NB4 (cell line): ENCODE results near the gene ISYNA1.

Source experiments
- DNase-seq: peaks from one replicate; pipeline ENCODE4 v3.0.0; 2010; ENCODE audit warnings: low read depth
- H3K4me3 ChIP-seq: one replicate; pipeline ENCODE4 v1.5.1; 2011; ENCODE audit warnings: mild to moderate bottlenecking, low read depth, low read length, moderate library complexity
- MAX ChIP-seq: IDR thresholded peaks from 2 replicates; pipeline ENCODE4 v1.6.1; 2011; ENCODE audit warnings: low read depth, low read length
- MYC ChIP-seq: IDR thresholded peaks from 2 replicates; pipeline ENCODE4 v1.6.1; 2011; ENCODE audit warnings: low read depth, low read length
- POLR2A ChIP-seq: IDR thresholded peaks from 2 replicates; pipeline ENCODE4 v1.6.1; 2011; ENCODE audit warnings: mild to moderate bottlenecking; ENCODE audit not compliant: insufficient read length; ENCODE audit errors: extremely low read depth
- TF ChIP-seq, protein P1 (sequence below): IDR thresholded peaks from one replicate; pipeline ENCODE4 v1.5.1; 2012; ENCODE audit warnings: low read depth, low read length

Gene ISYNA1

GRCh38 chr19:18417250-18418028 is 20.5 kb downstream of the ISYNA1 start:
- TF ChIP-seq POLR2A (peak; percentile 31), MAX (no peak), MYC (peak; percentile 61)
- TF ChIP-seq, protein P1, sequence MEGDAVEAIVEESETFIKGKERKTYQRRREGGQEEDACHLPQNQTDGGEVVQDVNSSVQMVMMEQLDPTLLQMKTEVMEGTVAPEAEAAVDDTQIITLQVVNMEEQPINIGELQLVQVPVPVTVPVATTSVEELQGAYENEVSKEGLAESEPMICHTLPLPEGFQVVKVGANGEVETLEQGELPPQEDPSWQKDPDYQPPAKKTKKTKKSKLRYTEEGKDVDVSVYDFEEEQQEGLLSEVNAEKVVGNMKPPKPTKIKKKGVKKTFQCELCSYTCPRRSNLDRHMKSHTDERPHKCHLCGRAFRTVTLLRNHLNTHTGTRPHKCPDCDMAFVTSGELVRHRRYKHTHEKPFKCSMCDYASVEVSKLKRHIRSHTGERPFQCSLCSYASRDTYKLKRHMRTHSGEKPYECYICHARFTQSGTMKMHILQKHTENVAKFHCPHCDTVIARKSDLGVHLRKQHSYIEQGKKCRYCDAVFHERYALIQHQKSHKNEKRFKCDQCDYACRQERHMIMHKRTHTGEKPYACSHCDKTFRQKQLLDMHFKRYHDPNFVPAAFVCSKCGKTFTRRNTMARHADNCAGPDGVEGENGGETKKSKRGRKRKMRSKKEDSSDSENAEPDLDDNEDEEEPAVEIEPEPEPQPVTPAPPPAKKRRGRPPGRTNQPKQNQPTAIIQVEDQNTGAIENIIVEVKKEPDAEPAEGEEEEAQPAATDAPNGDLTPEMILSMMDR = no peak
- peak; percentile 92 for DNase-seq
- peak overlapping the region; percentile 21 for H3K4me3 ChIP-seq

DNA sequence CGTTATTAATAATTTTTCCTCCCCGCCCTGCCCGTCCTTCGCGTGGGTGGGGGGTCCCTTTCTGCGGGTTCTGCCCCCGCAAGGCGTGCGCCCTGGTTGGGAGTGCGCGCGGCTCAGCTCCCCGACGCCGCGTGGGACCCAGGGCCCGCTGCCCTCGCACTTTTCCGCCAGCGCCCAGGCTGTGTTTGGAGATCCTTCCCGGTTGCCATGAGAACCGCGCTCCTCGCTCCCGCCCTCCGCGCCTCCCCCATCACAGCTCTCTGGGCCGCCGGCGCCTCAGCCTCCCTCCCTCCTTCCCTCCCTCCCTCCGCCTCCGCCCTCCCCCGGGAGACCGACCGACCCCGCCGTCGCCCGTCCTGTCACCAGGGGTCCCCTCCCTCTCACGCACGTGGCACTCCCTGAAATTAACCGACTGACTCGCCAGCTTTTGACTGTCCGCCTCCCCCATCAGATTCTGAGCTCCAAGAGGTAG is 21.1 kb downstream of the ISYNA1 start:
- DNase-seq = peak; percentile 92
- TF ChIP-seq MYC (peak; percentile 88), POLR2A (no peak), MAX (peak; percentile 95)
- TF ChIP-seq, protein P1 = no peak
- peak overlapping the region; percentile 21 for H3K4me3 ChIP-seq

DNA sequence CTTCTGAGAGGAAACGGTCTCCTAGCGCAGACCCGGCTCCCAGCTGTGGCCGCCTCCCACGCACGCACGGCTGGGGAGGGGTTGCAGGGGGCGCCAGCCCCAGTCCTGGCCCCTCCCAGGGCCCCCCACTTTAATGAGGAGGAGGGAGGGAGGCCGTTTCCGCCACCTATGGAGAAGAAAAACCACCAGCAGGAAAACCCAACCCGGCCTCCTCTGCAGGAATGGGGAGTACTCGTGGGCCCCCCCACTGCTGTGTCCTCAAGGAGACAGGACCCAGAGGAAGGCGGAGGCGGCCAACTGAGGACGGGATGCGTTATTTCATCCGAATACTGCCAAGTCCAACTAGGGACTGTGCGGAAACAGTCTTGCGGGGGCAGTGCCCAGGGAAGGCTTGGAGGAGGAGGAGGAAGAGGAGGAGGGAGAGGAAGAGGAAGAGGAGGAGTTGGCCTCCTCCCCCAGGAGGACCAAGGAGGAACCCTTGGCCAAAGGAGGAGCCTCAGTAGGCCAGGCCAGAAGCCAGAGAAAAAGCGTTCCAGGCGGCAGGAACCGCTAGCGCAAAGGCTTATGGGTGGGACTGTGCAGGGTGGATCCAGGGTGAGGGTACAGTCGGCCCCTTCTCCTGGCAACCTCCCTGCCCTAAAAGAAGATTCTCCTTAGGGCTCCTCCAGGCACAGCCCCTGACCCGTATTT is 22.6 kb downstream of the ISYNA1 start:
- no peak for TF ChIP-seq POLR2A
- peak; percentile 2; the same call in 1 of the 2 replicates for TF ChIP-seq MYC
- TF ChIP-seq, protein P1 = no peak
- no peak for TF ChIP-seq MAX
- peak overlapping the region; percentile 25 for H3K4me3 ChIP-seq
- DNase-seq = peak; percentile 94

- TF ChIP-seq MYC = peak; percentile 57; the same call in 1 of the 2 replicates
- TF ChIP-seq MAX = peak; percentile 86
- TF ChIP-seq, protein P1 = no peak
- no peak for TF ChIP-seq POLR2A
- H3K4me3 ChIP-seq = no peak overlapping the region
- peak; percentile 68 for DNase-seq
These were observed 23.3 kb downstream of the ISYNA1 start for GRCh38 chr19:18414504-18415177.

DNA sequence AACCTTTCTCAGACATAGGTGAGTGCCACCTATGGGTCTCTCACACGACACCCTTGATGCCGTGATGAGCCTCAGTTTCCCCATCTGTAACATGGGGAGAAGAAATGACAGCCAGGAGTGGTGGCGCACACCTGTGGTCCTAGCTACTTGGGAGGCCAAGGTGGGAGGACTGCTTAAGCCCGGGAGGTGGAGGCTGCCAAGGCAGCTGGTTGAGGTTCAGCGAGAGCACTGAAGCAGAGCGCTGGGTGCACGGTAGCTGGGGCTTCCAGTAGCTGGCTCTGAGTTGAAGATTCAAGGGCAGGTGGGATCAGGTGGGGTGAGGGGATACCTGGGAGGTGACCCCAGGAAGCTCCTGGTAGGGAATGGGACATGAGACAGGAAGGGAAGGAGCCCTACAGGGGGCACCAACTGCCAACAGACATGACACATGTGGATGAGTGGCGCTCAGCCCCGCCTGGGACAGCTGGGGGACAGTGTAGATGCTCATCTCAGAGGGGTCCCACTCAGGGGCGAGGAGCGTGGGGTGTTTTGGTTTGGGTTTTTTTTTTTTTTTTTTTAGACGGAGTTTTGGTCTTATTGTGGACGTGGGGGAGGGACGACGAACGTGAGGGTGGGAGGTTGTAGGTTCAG is 25.2 kb downstream of the ISYNA1 start:
- H3K4me3 ChIP-seq = no peak overlapping the region
- DNase-seq = peak; percentile 15
- TF ChIP-seq, protein P1 = no peak
- TF ChIP-seq POLR2A (no peak), MYC (no peak), MAX (no peak)
